HepG2 (cell line): ENCODE measurements around the gene TOB1. TPM values are rescaled to one million over a fixed set of nuclear protein-coding genes. Genes with fewer than 3 reads are reported as not detected.

Source experiments
- ATAC-seq: fragments of 200-7000 bp; cut with Tn5 transposase; 3 replicates; pipeline ENCODE4 v1.9.1; 2020; ENCODE audit warnings: mild to moderate bottlenecking, moderate library complexity
- BruUV-seq: library from RNA; stranded (reverse); fragments of 400-500 nt; replicated peaks from 2 replicates; lab custom pipeline; 2021; lab: Mats Ljungman, UMichigan
- CTCF ChIA-PET: fragments of 300-600 bp; formaldehyde crosslinking; extraction: SDS; loops from one replicate; lab custom pipeline; 2021; ENCODE audit warnings: low total read pairs, inconsistent platforms, low intra/inter-chr PET ratio; lab: Yijun Ruan, JAX
- POLR2A ChIA-PET: fragments of 350-600 bp; sonication (Branson Sonifier 250); formaldehyde crosslinking; loops from one replicate; lab custom pipeline; 2020; ENCODE audit warnings: antibody characterized with exemption, inconsistent platforms; lab: Yijun Ruan, JAX
- DNase-seq: peaks from one replicate; pipeline ENCODE4 v3.0.0-alpha.2; 2015; ENCODE audit warnings: low spot score
- FAIRE-seq: peaks from 3 replicates; lab custom pipeline; 2011; peaks lifted over from hg19 to GRCh38; lab: Jason Lieb, UNC
- H2AFZ ChIP-seq: one replicate; pipeline ENCODE4 v1.6.1; 2011; ENCODE audit warnings: low read length, inconsistent platforms
- H3K27ac ChIP-seq: fragments of 300-600 bp; 3 replicates; pipeline ENCODE4 v1.8.0; 2011; ENCODE audit warnings: mixed run types, mild to moderate bottlenecking, mixed read lengths, low read length, inconsistent platforms; ENCODE audit not compliant: insufficient read depth; ENCODE audit errors: extremely low read length
- H3K27me3 ChIP-seq, 2 experiments: fragments of 200-600 bp in 1 of 2; 2 replicates in 1 of 2; 3 replicates in 1 of 2; pipeline versions ENCODE4 v1.6.0 to v1.8.0; 2011; ENCODE audit warnings: low read length in 2 of 2, mild to moderate bottlenecking in 2 of 2, moderate library complexity in 2 of 2, inconsistent platforms in 1 of 2; ENCODE audit not compliant: insufficient read depth in 2 of 2, control insufficient read depth in 1 of 2
- H3K36me3 ChIP-seq, 2 experiments: fragments of 200-600 bp in 1 of 2; replicated peaks in 1 of 2; 2 replicates in 1 of 2; 3 replicates in 1 of 2; pipeline versions ENCODE4 v1.5.1 to v1.8.0; 2011; ENCODE audit warnings: low read length in 2 of 2, inconsistent platforms in 1 of 2; ENCODE audit not compliant: insufficient read depth in 2 of 2, control insufficient read depth in 1 of 2
- H3K4me1 ChIP-seq: 2 replicates; pipeline ENCODE4 v1.5.1; 2012; ENCODE audit warnings: low read length, inconsistent platforms; ENCODE audit not compliant: insufficient read depth
- H3K4me2 ChIP-seq: 2 replicates; pipeline ENCODE4 v1.6.0; 2011; ENCODE audit warnings: low read depth, low read length, inconsistent platforms
- H3K4me3 ChIP-seq, 3 experiments: fragments of 200-600 bp in 1 of 3; sonication (generic), shearing (Covaris generic) in 1 of 3; replicated peaks in 1 of 3; 2 replicates each; pipeline ENCODE4 v1.5.1; 2011 to 2016; ENCODE audit warnings: low read length in 3 of 3, inconsistent platforms in 2 of 3, low read depth in 2 of 3, mild to moderate bottlenecking in 2 of 3, control low read depth in 1 of 3, mixed read lengths in 1 of 3; ENCODE audit not compliant: insufficient read depth in 1 of 3
- H3K79me2 ChIP-seq: one replicate; pipeline ENCODE4 v1.6.1; 2011; ENCODE audit warnings: low read length, inconsistent platforms; ENCODE audit not compliant: insufficient read depth
- H3K9ac ChIP-seq: 2 replicates; pipeline ENCODE4 v1.6.0; 2011; ENCODE audit warnings: mild to moderate bottlenecking, low read depth, low read length, inconsistent platforms; ENCODE audit not compliant: insufficient read depth
- H3K9me3 ChIP-seq: 2 replicates; pipeline ENCODE4 v1.5.1; 2012; ENCODE audit warnings: mild to moderate bottlenecking, low read length
- H4K20me1 ChIP-seq: 2 replicates; pipeline ENCODE4 v1.6.0; 2011; ENCODE audit warnings: inconsistent platforms, mild to moderate bottlenecking, low read length, moderate library complexity; ENCODE audit not compliant: insufficient read depth
- CC2D1A ChIP-seq: sonication (generic); formaldehyde crosslinking; IDR thresholded peaks from 2 replicates; pipeline ENCODE4 v1.8.1; 2023; ENCODE audit warnings: mild to moderate bottlenecking, missing genetic modification reagents
- CHD4 ChIP-seq: fragments of 200-600 bp; sonication (generic); IDR thresholded peaks from 2 replicates; pipeline ENCODE4 v1.7.0; 2017; ENCODE audit warnings: mild to moderate bottlenecking, low read length, borderline replicate concordance
- POLR2AphosphoS5 ChIP-seq: IDR thresholded peaks from 2 replicates; pipeline ENCODE4 v1.6.1; 2012; ENCODE audit warnings: low read depth, low read length
- RFX3 ChIP-seq: IDR thresholded peaks from 2 replicates; pipeline ENCODE4 v1.6.1; 2016; ENCODE audit warnings: missing biosample characterization, missing genetic modification reagents
- SALL1 ChIP-seq: sonication (generic); formaldehyde crosslinking; IDR thresholded peaks from 2 replicates; pipeline ENCODE4 v1.8.0; 2022; ENCODE audit warnings: mild to moderate bottlenecking, missing genetic modification reagents
- ZFP36 ChIP-seq: fragments of 150-350 bp; IDR thresholded peaks from 2 replicates; pipeline ENCODE4 v1.6.1; 2018; ENCODE audit warnings: borderline replicate concordance, low read length, low read depth; ENCODE audit not compliant: partially characterized antibody
- ZNF460 ChIP-seq: sonication (generic); formaldehyde crosslinking; IDR thresholded peaks from 2 replicates; pipeline ENCODE4 v1.5.1; 2020; ENCODE audit warnings: missing genetic modification reagents, mild to moderate bottlenecking, borderline replicate concordance
- ZNF614 ChIP-seq: IDR thresholded peaks from 2 replicates; pipeline ENCODE4 v1.6.1; 2018; ENCODE audit warnings: missing biosample characterization, missing genetic modification reagents, inconsistent platforms, borderline replicate concordance
- ZNF713 ChIP-seq: sonication (generic); formaldehyde crosslinking; IDR thresholded peaks from 2 replicates; pipeline ENCODE4 v1.4.0; 2020; ENCODE audit warnings: mild to moderate bottlenecking, missing genetic modification reagents
- ZNF883 ChIP-seq: sonication (generic); formaldehyde crosslinking; IDR thresholded peaks from 2 replicates; pipeline ENCODE4 v1.5.1; 2020; ENCODE audit warnings: mild to moderate bottlenecking, missing genetic modification reagents; ENCODE audit errors: not compliant biosample characterization
- ZSCAN31 ChIP-seq: sonication (generic); formaldehyde crosslinking; IDR thresholded peaks from 2 replicates; pipeline ENCODE4 v1.5.0; 2020; ENCODE audit warnings: low read depth, mild to moderate bottlenecking, missing genetic modification reagents
- WGBS: methylation state at CpG from one replicate; pipeline ENCODE4 v1.1.6; 2017; ENCODE audit warnings: low lambda C conversion rate; 5-methylcytosine and 5-hydroxymethylcytosine counted together
- in situ Hi-C: cut with HindIII; loops from 2 replicates; pipeline ENCODE4 v1.10.0; 2017; ENCODE audit warnings: low pct_unique_long_range_greater_than_20kb; ENCODE audit not compliant: extremely low pct_ligation_motif_present
- intact Hi-C: fragments of 100-400 bp; cut with micrococcal nuclease; formaldehyde crosslinking; loops from one replicate; pipeline ENCODE4 v1.10.0; 2022; ENCODE audit not compliant: unreplicated experiment
- polyA plus RNA-seq, 8 experiments: library from polyadenylated mRNA; depleted of rRNA in 3 of 8; stranded (reverse) in 7 of 8; unstranded in 1 of 8; fragments of >200 nt; fragmentation: Illumina TruSeq in 4 of 8; extraction: Trizol in 4 of 8; gene quantifications; 2 replicates each; pipeline versions ENCODE4 v1.2.1 to v1.2.3, GENCODE V29; 2011 to 2016; ENCODE audit warnings: low read depth in 4 of 8, missing spikeins in 1 of 8, mixed read lengths in 1 of 8; ENCODE audit not compliant: insufficient read depth in 1 of 8
- total RNA-seq, 5 experiments: library from RNA; depleted of rRNA; stranded (reverse); fragments of >200 nt; fragmentation: Illumina TruSeq; extraction: Trizol; gene quantifications; 2 replicates each; pipeline ENCODE4 v1.2.3, GENCODE V29; 2016; ENCODE audit warnings: low read depth in 1 of 5
- TF ChIP-seq, protein P1 (sequence below): sonication (generic); formaldehyde crosslinking; IDR thresholded peaks from 2 replicates; pipeline ENCODE4 v1.5.0; 2020; ENCODE audit warnings: missing genetic modification reagents
- TF ChIP-seq, protein P2 (sequence below): sonication (generic); formaldehyde crosslinking; conservative IDR thresholded peaks from 2 replicates; pipeline ENCODE4 v1.4.0; 2020; ENCODE audit warnings: missing genetic modification reagents
- TF ChIP-seq, protein P3 (sequence below): sonication (generic); formaldehyde crosslinking; conservative IDR thresholded peaks from 2 replicates; pipeline ENCODE4 v1.4.0; 2020; ENCODE audit warnings: missing genetic modification reagents
- TF ChIP-seq, protein P4 (sequence below): sonication (generic); formaldehyde crosslinking; IDR thresholded peaks from 2 replicates; pipeline ENCODE4 v1.5.0; 2020; ENCODE audit warnings: missing genetic modification reagents

TOB1 gene
- total and polyA plus RNA-seq, 2 of the 13 experiments (the other 11 are each of a cell fraction or from before 2014, with no cell fraction given): 21.9 to 57.7 TPM

DNA sequence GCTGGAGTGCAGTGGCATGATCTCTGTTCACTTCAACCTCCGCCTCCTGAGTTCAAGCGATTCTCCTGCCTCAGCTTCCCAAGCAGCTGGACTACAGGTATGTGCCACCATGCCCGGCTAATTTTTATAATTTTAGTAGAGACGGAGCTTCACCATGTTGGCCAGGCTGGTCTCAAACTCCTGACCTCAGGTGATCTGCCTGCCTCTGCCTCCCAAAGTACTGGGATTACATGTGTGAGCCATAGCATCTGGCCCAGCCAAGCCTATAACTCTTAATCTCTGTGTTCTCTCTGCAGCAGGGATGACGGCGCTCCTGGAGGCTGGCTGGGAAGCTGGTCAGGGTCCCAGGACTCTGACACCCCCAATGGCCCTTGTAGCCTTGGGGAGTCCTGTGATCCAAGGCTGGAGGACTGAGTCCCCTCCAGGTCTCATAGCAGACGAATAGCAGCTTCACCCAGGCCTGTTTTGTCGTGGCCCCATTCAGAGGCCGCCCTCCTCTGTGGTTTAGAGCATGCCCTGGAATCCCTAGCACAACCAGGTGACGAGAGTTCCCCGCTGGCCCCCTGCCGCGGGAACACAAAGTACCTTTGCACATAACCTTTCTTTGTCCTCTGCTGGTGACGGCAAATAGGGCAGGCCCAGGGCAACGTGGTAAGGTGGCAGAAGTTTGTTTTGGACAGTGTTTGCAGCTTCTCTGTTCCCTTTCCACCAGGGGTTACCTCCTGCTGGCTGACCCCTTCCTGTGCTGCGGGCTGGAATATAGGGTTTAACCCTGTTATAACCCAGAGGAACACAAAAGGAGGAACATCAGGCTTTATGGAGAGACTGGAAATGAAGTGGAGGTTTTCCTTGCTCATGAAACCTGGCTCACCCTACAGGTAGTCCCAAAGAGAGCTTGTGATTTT is 43.0 kb upstream of the TOB1 start (continued):
- TF ChIP-seq, protein P1, sequence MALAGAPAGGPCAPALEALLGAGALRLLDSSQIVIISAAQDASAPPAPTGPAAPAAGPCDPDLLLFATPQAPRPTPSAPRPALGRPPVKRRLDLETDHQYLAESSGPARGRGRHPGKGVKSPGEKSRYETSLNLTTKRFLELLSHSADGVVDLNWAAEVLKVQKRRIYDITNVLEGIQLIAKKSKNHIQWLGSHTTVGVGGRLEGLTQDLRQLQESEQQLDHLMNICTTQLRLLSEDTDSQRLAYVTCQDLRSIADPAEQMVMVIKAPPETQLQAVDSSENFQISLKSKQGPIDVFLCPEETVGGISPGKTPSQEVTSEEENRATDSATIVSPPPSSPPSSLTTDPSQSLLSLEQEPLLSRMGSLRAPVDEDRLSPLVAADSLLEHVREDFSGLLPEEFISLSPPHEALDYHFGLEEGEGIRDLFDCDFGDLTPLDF (CRISPR knock-in tag): no peak
- no peak for TF ChIP-seq ZNF713 (CRISPR knock-in tag)
- TF ChIP-seq ZNF883 (CRISPR knock-in tag): peak; percentile 90

DNA sequence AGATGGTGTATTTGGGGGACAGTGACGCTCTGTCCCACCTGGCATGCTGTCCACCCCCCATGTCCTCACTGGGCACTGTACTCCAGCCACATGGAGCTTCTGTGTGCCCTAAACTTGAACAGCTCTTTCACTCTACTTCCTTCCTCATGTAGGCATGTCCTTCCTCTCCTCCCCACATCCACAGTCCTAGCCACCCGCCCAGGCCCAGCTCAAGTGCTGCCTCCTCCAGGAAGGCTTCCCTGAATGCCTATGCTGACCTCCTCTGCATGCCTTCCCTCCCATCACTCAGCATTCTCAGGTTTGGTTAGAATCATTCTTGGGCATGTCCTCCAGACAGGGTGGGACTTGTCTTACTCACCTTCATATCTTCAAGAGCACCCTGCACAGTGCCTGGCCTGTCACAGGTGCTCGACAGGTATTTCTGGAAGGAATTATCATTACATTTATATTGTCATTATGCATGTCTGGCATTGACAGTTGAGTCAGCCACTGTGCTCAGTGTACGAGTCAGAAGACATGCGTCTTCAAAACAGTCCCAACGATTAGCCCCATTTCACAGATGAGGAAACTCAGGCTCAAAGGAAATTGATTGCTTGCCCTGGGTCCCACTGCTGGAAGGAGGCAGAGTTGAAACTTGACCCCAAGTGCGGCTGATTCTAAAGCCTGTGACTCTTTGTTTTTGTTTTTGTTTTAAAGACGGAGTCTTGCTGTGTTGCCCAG is 42.1 kb upstream of the TOB1 start:
- Histone ChIP-seq H3K27ac (peak overlapping the region; percentile 91), H3K4me3 (peak overlapping the region in 1 of 3 experiments; percentile 64; a peak in 3 of 6 replicates), H3K4me2 (peak overlapping the region; percentile 87), H3K4me1 (peaks cover 88% of the 10 kb centered on the region), H3K79me2 (no peaks in the 10 kb centered on the region), H3K9me3 (no peaks in the 10 kb centered on the region), H3K9ac (peak overlapping the region; percentile 82), H4K20me1 (no peaks in the 10 kb centered on the region), H3K27me3 (no peaks in the 10 kb centered on the region), H2AFZ (no peak overlapping the region), H3K36me3 (no peaks in the 10 kb centered on the region)
- ChIA-PET CTCF (interaction anchor here (1.3 to 1.5 kb wide), 2 partner anchors 45 to 56 kb away, joined by 7 to 10 read pairs; no protein-coding TSS in a partner anchor), POLR2A (interaction anchor here (1.2 to 9.1 kb wide), 11 partner anchors 9 to 56 kb away, joined by 3 to 336 read pairs (median 19); partner anchors contain the start of gene TOB1)
- ATAC-seq: no peak
- BruUV-seq: no TSS peak
- no peak for FAIRE-seq
- intact Hi-C loops: loop anchor here (2.0 kb wide), 2 partner anchors 15 to 43 kb away; no protein-coding TSS in a partner anchor
- no peak for DNase-seq
- WGBS: 64% methylated on average over 8 of the region's 8 CpGs
- in situ Hi-C loops: no loop called here
- TF ChIP-seq POLR2AphosphoS5: no peak
- TF ChIP-seq, protein P2, sequence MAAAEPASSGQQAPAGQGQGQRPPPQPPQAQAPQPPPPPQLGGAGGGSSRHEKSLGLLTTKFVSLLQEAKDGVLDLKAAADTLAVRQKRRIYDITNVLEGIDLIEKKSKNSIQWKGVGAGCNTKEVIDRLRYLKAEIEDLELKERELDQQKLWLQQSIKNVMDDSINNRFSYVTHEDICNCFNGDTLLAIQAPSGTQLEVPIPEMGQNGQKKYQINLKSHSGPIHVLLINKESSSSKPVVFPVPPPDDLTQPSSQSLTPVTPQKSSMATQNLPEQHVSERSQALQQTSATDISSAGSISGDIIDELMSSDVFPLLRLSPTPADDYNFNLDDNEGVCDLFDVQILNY: no peak
- TF ChIP-seq CC2D1A (CRISPR knock-in tag): 0 out of 2 replicates have a peak, but pooled peaks have one; percentile 5
- peak; percentile 22; the same call in 1 of the 2 replicates for TF ChIP-seq SALL1 (CRISPR knock-in tag)
- no peak for TF ChIP-seq ZNF460 (CRISPR knock-in tag)
- TF ChIP-seq CHD4: peak; percentile 85
- no peak for TF ChIP-seq ZSCAN31
- TF ChIP-seq, protein P3, sequence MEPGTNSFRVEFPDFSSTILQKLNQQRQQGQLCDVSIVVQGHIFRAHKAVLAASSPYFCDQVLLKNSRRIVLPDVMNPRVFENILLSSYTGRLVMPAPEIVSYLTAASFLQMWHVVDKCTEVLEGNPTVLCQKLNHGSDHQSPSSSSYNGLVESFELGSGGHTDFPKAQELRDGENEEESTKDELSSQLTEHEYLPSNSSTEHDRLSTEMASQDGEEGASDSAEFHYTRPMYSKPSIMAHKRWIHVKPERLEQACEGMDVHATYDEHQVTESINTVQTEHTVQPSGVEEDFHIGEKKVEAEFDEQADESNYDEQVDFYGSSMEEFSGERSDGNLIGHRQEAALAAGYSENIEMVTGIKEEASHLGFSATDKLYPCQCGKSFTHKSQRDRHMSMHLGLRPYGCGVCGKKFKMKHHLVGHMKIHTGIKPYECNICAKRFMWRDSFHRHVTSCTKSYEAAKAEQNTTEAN (CRISPR knock-in tag): no peak
- no peak for TF ChIP-seq RFX3 (CRISPR knock-in tag)
- TF ChIP-seq, protein P4, sequence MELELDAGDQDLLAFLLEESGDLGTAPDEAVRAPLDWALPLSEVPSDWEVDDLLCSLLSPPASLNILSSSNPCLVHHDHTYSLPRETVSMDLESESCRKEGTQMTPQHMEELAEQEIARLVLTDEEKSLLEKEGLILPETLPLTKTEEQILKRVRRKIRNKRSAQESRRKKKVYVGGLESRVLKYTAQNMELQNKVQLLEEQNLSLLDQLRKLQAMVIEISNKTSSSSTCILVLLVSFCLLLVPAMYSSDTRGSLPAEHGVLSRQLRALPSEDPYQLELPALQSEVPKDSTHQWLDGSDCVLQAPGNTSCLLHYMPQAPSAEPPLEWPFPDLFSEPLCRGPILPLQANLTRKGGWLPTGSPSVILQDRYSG (CRISPR knock-in tag): no peak
- no peak for TF ChIP-seq ZNF614 (CRISPR knock-in tag)
- TF ChIP-seq ZFP36: peak; percentile 95
